ENCODE data around the gene KIF21B.
"Not testable (repeated sequence)": the region's sequence is repeated elsewhere in the genome, so short reads cannot be mapped to it uniquely, and the experiment has no call there.

Gene KIF21B

GRCh38 chr1:200968469-200969410 is 54.8 kb downstream of the KIF21B start:
- no peak for DNase-seq

- DNase-seq = no peak
Observed at GRCh38 chr1:200967693-200968468, 55.6 kb downstream of the KIF21B start.

- no peak for DNase-seq
Observed at GRCh38 chr1:200966934-200967333, 56.6 kb downstream of the KIF21B start.

- no peak for DNase-seq
Observed at GRCh38 chr1:200965111-200965805, 58.3 kb downstream of the KIF21B start.

- DNase-seq = not testable (repeated sequence)
Observed at GRCh38 chr1:200963888-200964287, 59.6 kb downstream of the KIF21B start.

GRCh38 chr1:200963076-200963475 is 60.4 kb downstream of the KIF21B start:
- no peak for DNase-seq

GRCh38 chr1:200962631-200963030 is 60.9 kb downstream of the KIF21B start:
- no peak for DNase-seq

- not testable (repeated sequence) for DNase-seq
Observed at GRCh38 chr1:200962151-200962550, 61.4 kb downstream of the KIF21B start.

GRCh38 chr1:200960948-200961340 is 62.6 kb downstream of the KIF21B start:
- no peak for DNase-seq

- no peak for DNase-seq
Observed at GRCh38 chr1:200960236-200960947, 63.1 kb downstream of the KIF21B start.

GRCh38 chr1:200959411-200959921 is 64.0 kb downstream of the KIF21B start:
- no peak for DNase-seq

- no peak for DNase-seq
Observed at GRCh38 chr1:200958597-200958996, 64.9 kb downstream of the KIF21B start.

- DNase-seq = no peak
Observed at GRCh38 chr1:200954434-200954833, 69.1 kb downstream of the KIF21B start.

GRCh38 chr1:200951016-200951415 is 72.5 kb downstream of the KIF21B start:
- no peak for DNase-seq

- DNase-seq = no peak
Observed at GRCh38 chr1:200949626-200950025, 73.9 kb downstream of the KIF21B start.

- DNase-seq = no peak
Observed at GRCh38 chr1:200947059-200947566, 76.4 kb downstream of the KIF21B start.

GRCh38 chr1:200945111-200945510 is 78.4 kb downstream of the KIF21B start:
- no peak for DNase-seq

GRCh38 chr1:200938955-200939354 is 84.6 kb downstream of the KIF21B start:
- DNase-seq = no peak

- not testable (repeated sequence) for DNase-seq
Observed at GRCh38 chr1:200935286-200935962, 88.1 kb downstream of the KIF21B start.

GRCh38 chr1:200934676-200935245 is 88.8 kb downstream of the KIF21B start:
- DNase-seq = no peak

GRCh38 chr1:200931776-200932175 is 91.7 kb downstream of the KIF21B start:
- no peak for DNase-seq

All from RPMI8226 (cell line).